Measurements from ENCODE around the gene ADAMTS9.
A peak's percentile ranks its signal among the peaks of the same experiment; 100 is the strongest.
"Not testable (repeated sequence)": the region's sequence is repeated elsewhere in the genome, so short reads cannot be mapped to it uniquely, and the experiment has no call there.

Gene ADAMTS9

DNA sequence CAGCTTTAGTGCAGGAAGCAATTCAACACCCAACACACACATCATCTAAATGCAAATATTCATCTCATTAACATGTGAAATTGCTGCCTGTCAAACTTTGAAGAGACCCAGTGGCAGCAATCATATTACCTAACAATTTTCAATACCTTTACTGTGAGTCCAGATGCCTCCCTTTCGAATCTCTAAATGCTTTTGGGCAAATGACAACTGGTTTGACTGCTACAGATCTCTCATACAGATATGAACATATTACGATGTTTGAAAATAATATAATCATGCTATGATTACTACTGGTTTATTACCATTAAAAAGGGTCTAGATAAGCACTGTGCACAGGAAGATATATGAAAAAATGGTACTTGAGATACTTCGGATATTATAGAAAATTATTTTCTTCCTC lies 137.9 kb downstream of the ADAMTS9 start:
- H3K9ac ChIP-seq (ENCODE audit: low read depth in 1 of 2, low read length in 2 of 2) = no peak overlapping the region
- no peaks in the 10 kb centered on the region for H3K9me3 ChIP-seq (ENCODE audit: control insufficient read depth in 2 of 2, low read length in 2 of 2)
- no peaks in the 10 kb centered on the region for H3K27me3 ChIP-seq (ENCODE audit: control insufficient read depth in 2 of 2, insufficient read depth in 2 of 2, low read length in 2 of 2)
- no peak overlapping the region for H3K4me3 ChIP-seq (ENCODE audit: low read length in 2 of 2)
- no peak overlapping the region for H3K27ac ChIP-seq (ENCODE audit: low read depth in 2 of 2, low read length in 2 of 2)
- H3K4me1 ChIP-seq (ENCODE audit: control insufficient read depth in 2 of 2, insufficient read depth in 2 of 2, low read length in 2 of 2) = no peaks in the 10 kb centered on the region
- no peaks in the 10 kb centered on the region for H3K36me3 ChIP-seq (ENCODE audit: control insufficient read depth in 2 of 2, insufficient read depth in 2 of 2, low read length in 2 of 2)

- peak overlapping the region; percentile 34 to 53 for H3K27ac ChIP-seq (ENCODE audit: low read depth in 2 of 2, low read length in 2 of 2)
- H3K4me1 ChIP-seq (ENCODE audit: control insufficient read depth in 2 of 2, insufficient read depth in 2 of 2, low read length in 2 of 2) = no peaks in the 10 kb centered on the region
- H3K36me3 ChIP-seq (ENCODE audit: control insufficient read depth in 2 of 2, insufficient read depth in 2 of 2, low read length in 2 of 2) = no peaks in the 10 kb centered on the region
- H3K27me3 ChIP-seq (ENCODE audit: control insufficient read depth in 2 of 2, insufficient read depth in 2 of 2, low read length in 2 of 2) = no peaks in the 10 kb centered on the region
- H3K9me3 ChIP-seq (ENCODE audit: control insufficient read depth in 2 of 2, low read length in 2 of 2) = no peaks in the 10 kb centered on the region
- H3K9ac ChIP-seq (ENCODE audit: low read depth in 1 of 2, low read length in 2 of 2) = no peak overlapping the region
- H3K4me3 ChIP-seq (ENCODE audit: low read length in 2 of 2) = no peak overlapping the region
These were observed 139.5 kb downstream of the ADAMTS9 start for GRCh38 chr3:64548200-64548889.

DNA sequence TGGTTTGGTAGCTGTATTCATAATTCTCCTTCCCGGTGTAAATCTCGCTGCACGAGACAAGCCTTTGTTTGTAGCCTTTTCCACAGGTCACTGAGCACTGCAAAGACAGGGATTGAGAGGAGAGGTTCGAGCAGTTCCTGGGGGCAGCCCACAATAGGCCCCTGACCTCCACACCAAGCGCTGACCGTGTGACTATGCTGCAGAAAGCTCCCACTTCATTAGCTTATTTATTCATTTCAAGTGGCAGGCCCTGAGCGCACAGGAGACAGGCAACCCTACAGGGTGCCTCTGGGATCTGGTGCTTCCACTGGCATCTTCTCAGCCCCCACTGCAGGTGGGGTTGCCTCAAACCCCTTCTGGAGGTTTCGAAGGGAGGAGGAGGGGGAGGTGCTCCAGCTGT lies 140.9 kb downstream of the ADAMTS9 start:
- no peaks in the 10 kb centered on the region for H3K9me3 ChIP-seq (ENCODE audit: control insufficient read depth in 2 of 2, low read length in 2 of 2)
- no peaks in the 10 kb centered on the region for H3K27me3 ChIP-seq (ENCODE audit: control insufficient read depth in 2 of 2, insufficient read depth in 2 of 2, low read length in 2 of 2)
- no peaks in the 10 kb centered on the region for H3K4me1 ChIP-seq (ENCODE audit: control insufficient read depth in 2 of 2, insufficient read depth in 2 of 2, low read length in 2 of 2)
- no peak overlapping the region for H3K4me3 ChIP-seq (ENCODE audit: low read length in 2 of 2)
- H3K36me3 ChIP-seq (ENCODE audit: control insufficient read depth in 2 of 2, insufficient read depth in 2 of 2, low read length in 2 of 2) = no peaks in the 10 kb centered on the region
- H3K27ac ChIP-seq (ENCODE audit: low read depth in 2 of 2, low read length in 2 of 2) = no peak overlapping the region
- no peak overlapping the region for H3K9ac ChIP-seq (ENCODE audit: low read depth in 1 of 2, low read length in 2 of 2)

- H3K9ac ChIP-seq (ENCODE audit: low read depth in 1 of 2, low read length in 2 of 2); H3K4me1 ChIP-seq (ENCODE audit: control insufficient read depth in 2 of 2, insufficient read depth in 2 of 2, low read length in 2 of 2); H3K4me3 ChIP-seq (ENCODE audit: low read length in 2 of 2); H3K36me3 ChIP-seq (ENCODE audit: control insufficient read depth in 2 of 2, insufficient read depth in 2 of 2, low read length in 2 of 2); H3K9me3 ChIP-seq (ENCODE audit: control insufficient read depth in 2 of 2, low read length in 2 of 2); H3K27ac ChIP-seq (ENCODE audit: low read depth in 2 of 2, low read length in 2 of 2); H3K27me3 ChIP-seq (ENCODE audit: control insufficient read depth in 2 of 2, insufficient read depth in 2 of 2, low read length in 2 of 2): not testable (repeated sequence)
These were observed 142.6 kb downstream of the ADAMTS9 start for GRCh38 chr3:64545239-64545638.

DNA sequence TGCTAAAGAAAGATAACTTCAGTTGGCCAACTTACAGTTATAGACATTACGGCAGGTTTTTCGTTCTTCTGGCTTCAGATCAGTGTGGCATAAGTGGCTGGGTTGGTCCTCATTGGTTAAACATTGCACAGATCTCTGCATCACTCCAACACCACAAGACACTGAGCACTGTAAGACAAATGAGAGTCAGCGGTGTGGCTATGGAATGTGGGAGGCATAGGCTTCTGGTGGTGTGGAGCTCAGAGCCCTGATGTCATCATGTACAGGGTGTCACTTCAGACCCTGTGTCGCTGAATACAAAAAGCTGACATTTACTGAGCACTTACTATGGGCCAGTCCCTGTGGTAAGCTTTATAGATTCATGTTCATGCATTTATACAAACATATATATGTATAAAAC lies 146.0 kb downstream of the ADAMTS9 start:
- Histone ChIP-seq H3K4me3 (ENCODE audit: low read length in 2 of 2) (no peak overlapping the region), H3K9me3 (ENCODE audit: control insufficient read depth in 2 of 2, low read length in 2 of 2) (no peaks in the 10 kb centered on the region), H3K36me3 (ENCODE audit: control insufficient read depth in 2 of 2, insufficient read depth in 2 of 2, low read length in 2 of 2) (no peaks in the 10 kb centered on the region)

GRCh38 chr3:64539451-64540196 lies 148.2 kb downstream of the ADAMTS9 start:
- H3K9ac ChIP-seq (ENCODE audit: low read depth in 1 of 2, low read length in 2 of 2) = no peak overlapping the region
- no peaks in the 10 kb centered on the region for H3K36me3 ChIP-seq (ENCODE audit: control insufficient read depth in 2 of 2, insufficient read depth in 2 of 2, low read length in 2 of 2)
- no peak overlapping the region for H3K27ac ChIP-seq (ENCODE audit: low read depth in 2 of 2, low read length in 2 of 2)
- no peaks in the 10 kb centered on the region for H3K4me1 ChIP-seq (ENCODE audit: control insufficient read depth in 2 of 2, insufficient read depth in 2 of 2, low read length in 2 of 2)
- no peak overlapping the region for H3K4me3 ChIP-seq (ENCODE audit: low read length in 2 of 2)
- no peaks in the 10 kb centered on the region for H3K27me3 ChIP-seq (ENCODE audit: control insufficient read depth in 2 of 2, insufficient read depth in 2 of 2, low read length in 2 of 2)
- H3K9me3 ChIP-seq (ENCODE audit: control insufficient read depth in 2 of 2, low read length in 2 of 2) = no peaks in the 10 kb centered on the region

More for the DNA sequence above, 146.0 kb downstream of the ADAMTS9 start:
- Histone ChIP-seq H3K9ac (ENCODE audit: low read depth in 1 of 2, low read length in 2 of 2) (no peak overlapping the region), H3K4me1 (ENCODE audit: control insufficient read depth in 2 of 2, insufficient read depth in 2 of 2, low read length in 2 of 2) (no peaks in the 10 kb centered on the region), H3K27me3 (ENCODE audit: control insufficient read depth in 2 of 2, insufficient read depth in 2 of 2, low read length in 2 of 2) (no peaks in the 10 kb centered on the region), H3K27ac (ENCODE audit: low read depth in 2 of 2, low read length in 2 of 2) (no peak overlapping the region)

DNA sequence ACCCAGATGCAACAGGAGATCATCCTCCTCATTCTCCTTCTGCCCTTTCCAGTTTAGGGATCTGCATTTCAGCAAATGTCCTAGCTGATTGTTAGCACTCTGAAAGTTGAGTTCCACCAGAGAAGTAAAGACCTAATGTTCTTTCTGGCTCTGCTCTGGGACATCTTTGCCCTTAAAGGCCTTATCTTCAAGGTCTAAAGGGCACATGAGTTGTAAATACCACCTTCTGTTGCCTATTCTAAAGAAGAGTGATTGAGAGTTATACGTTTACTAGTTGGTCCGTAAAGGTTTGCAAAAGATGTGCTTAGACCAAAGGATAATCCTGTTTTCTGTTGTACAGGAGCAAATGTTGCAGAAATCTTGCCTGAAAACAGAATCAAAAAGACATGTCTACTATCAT lies 151.6 kb downstream of the ADAMTS9 start:
- Histone ChIP-seq H3K36me3 (ENCODE audit: control insufficient read depth in 2 of 2, insufficient read depth in 2 of 2, low read length in 2 of 2) (no peaks in the 10 kb centered on the region), H3K4me1 (ENCODE audit: control insufficient read depth in 2 of 2, insufficient read depth in 2 of 2, low read length in 2 of 2) (no peaks in the 10 kb centered on the region), H3K4me3 (ENCODE audit: low read length in 2 of 2) (no peak overlapping the region), H3K27me3 (ENCODE audit: control insufficient read depth in 2 of 2, insufficient read depth in 2 of 2, low read length in 2 of 2) (no peaks in the 10 kb centered on the region), H3K9me3 (ENCODE audit: control insufficient read depth in 2 of 2, low read length in 2 of 2) (no peaks in the 10 kb centered on the region), H3K9ac (ENCODE audit: low read depth in 1 of 2, low read length in 2 of 2) (no peak overlapping the region), H3K27ac (ENCODE audit: low read depth in 2 of 2, low read length in 2 of 2) (no peak overlapping the region)

- H3K9me3 ChIP-seq (ENCODE audit: control insufficient read depth in 2 of 2, low read length in 2 of 2) = no peaks in the 10 kb centered on the region
- no peak overlapping the region for H3K4me3 ChIP-seq (ENCODE audit: low read length in 2 of 2)
- no peak overlapping the region for H3K27ac ChIP-seq (ENCODE audit: low read depth in 2 of 2, low read length in 2 of 2)
- no peaks in the 10 kb centered on the region for H3K4me1 ChIP-seq (ENCODE audit: control insufficient read depth in 2 of 2, insufficient read depth in 2 of 2, low read length in 2 of 2)
- peak overlapping the region in 1 of 2 donors; percentile 35 for H3K9ac ChIP-seq (ENCODE audit: low read depth in 1 of 2, low read length in 2 of 2)
- H3K27me3 ChIP-seq (ENCODE audit: control insufficient read depth in 2 of 2, insufficient read depth in 2 of 2, low read length in 2 of 2) = no peaks in the 10 kb centered on the region
- H3K36me3 ChIP-seq (ENCODE audit: control insufficient read depth in 2 of 2, insufficient read depth in 2 of 2, low read length in 2 of 2) = no peaks in the 10 kb centered on the region
These were observed 154.0 kb downstream of the ADAMTS9 start for GRCh38 chr3:64533617-64534317.

GRCh38 chr3:64530434-64531049 lies 157.3 kb downstream of the ADAMTS9 start:
- Histone ChIP-seq H3K36me3 (ENCODE audit: control insufficient read depth in 2 of 2, insufficient read depth in 2 of 2, low read length in 2 of 2) (no peaks in the 10 kb centered on the region), H3K27ac (ENCODE audit: low read depth in 2 of 2, low read length in 2 of 2) (no peak overlapping the region), H3K4me3 (ENCODE audit: low read length in 2 of 2) (no peak overlapping the region), H3K9ac (ENCODE audit: low read depth in 1 of 2, low read length in 2 of 2) (no peak overlapping the region), H3K9me3 (ENCODE audit: control insufficient read depth in 2 of 2, low read length in 2 of 2) (no peaks in the 10 kb centered on the region), H3K27me3 (ENCODE audit: control insufficient read depth in 2 of 2, insufficient read depth in 2 of 2, low read length in 2 of 2) (no peaks in the 10 kb centered on the region), H3K4me1 (ENCODE audit: control insufficient read depth in 2 of 2, insufficient read depth in 2 of 2, low read length in 2 of 2) (no peaks in the 10 kb centered on the region)

GRCh38 chr3:64523324-64523723 lies 164.5 kb downstream of the ADAMTS9 start:
- no peak overlapping the region for H3K9ac ChIP-seq (ENCODE audit: low read depth in 1 of 2, low read length in 2 of 2)
- H3K36me3 ChIP-seq (ENCODE audit: control insufficient read depth in 2 of 2, insufficient read depth in 2 of 2, low read length in 2 of 2) = no peaks in the 10 kb centered on the region
- no peak overlapping the region for H3K27ac ChIP-seq (ENCODE audit: low read depth in 2 of 2, low read length in 2 of 2)
- H3K27me3 ChIP-seq (ENCODE audit: control insufficient read depth in 2 of 2, insufficient read depth in 2 of 2, low read length in 2 of 2) = no peaks in the 10 kb centered on the region
- no peaks in the 10 kb centered on the region for H3K9me3 ChIP-seq (ENCODE audit: control insufficient read depth in 2 of 2, low read length in 2 of 2)
- no peaks in the 10 kb centered on the region for H3K4me1 ChIP-seq (ENCODE audit: control insufficient read depth in 2 of 2, insufficient read depth in 2 of 2, low read length in 2 of 2)
- no peak overlapping the region for H3K4me3 ChIP-seq (ENCODE audit: low read length in 2 of 2)

Measured in mucosa of rectum (tissue), 2 donors.